GM12875 (cell line): ENCODE measurements around the gene IGF2.

Experiments
- H3K4me3 ChIP-seq: one replicate; pipeline ENCODE4 v1.5.1; 2011; ENCODE audit warnings: low read depth, low read length, control low read depth
- CTCF ChIP-seq: IDR thresholded peaks from 2 replicates; pipeline ENCODE4 v1.5.1; 2011; ENCODE audit warnings: low read depth, mild to moderate bottlenecking, control low read depth, inconsistent platforms, low read length, moderate library complexity, borderline replicate concordance; ENCODE audit not compliant: insufficient read depth

The IGF2 gene

GRCh38 chr11:2088746-2089535 is 50.2 kb downstream of the IGF2 start:
- 0 out of 2 replicates have a peak, but pooled peaks have one; percentile 3 for TF ChIP-seq CTCF
- H3K4me3 ChIP-seq, result no peak overlapping the region

- H3K4me3 ChIP-seq, result no peak overlapping the region
- TF ChIP-seq CTCF, result no peak
Observed at GRCh38 chr11:2088284-2088683, 50.9 kb downstream of the IGF2 start.

GRCh38 chr11:2086239-2087040 is 52.7 kb downstream of the IGF2 start:
- no peak overlapping the region for H3K4me3 ChIP-seq
- TF ChIP-seq CTCF, result no peak

- H3K4me3 ChIP-seq, result no peak overlapping the region
- TF ChIP-seq CTCF, result no peak
Observed at GRCh38 chr11:2085251-2086066, 53.7 kb downstream of the IGF2 start.

GRCh38 chr11:2084721-2085120 is 54.5 kb downstream of the IGF2 start:
- H3K4me3 ChIP-seq, result no peak overlapping the region
- no peak for TF ChIP-seq CTCF
